ENCODE measurements around the gene GPR148. TPM values are rescaled to one million over a fixed set of nuclear protein-coding genes. Genes with fewer than 3 reads are reported as not detected.

The GPR148 gene
- total RNA-seq, 1 experiment from 2014 or later = not detected

DNA sequence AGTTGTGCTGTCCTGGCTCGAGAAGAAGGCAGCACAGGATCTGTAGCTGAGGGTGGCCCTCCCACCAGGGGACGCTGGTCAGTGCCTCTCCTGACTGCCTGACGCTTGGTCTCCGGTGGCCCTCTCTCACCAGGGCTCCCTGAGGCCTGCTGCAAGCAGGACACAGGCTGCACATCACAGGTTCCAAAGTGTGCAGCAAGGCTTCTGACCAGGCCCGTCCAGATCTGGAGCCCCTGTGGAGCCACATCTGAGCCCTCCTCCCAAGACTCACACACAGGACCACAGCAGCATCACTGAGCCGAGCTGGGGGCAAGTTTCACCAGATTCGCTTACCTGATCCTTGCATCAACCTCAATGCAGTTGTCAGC is 38.5 kb downstream of the GPR148 start:
- no peak overlapping the region for H2BK12ac ChIP-seq (ENCODE audit: insufficient read length, low read depth, low read length)
- H3K4me1 ChIP-seq (ENCODE audit: insufficient read depth, low read length) = no peaks in the 10 kb centered on the region
- H2BK15ac ChIP-seq (ENCODE audit: low read depth, low read length) = no peak overlapping the region
- H3K9ac ChIP-seq (ENCODE audit: extremely low read depth, insufficient read length, low read length) = no peak overlapping the region
- H2BK5ac ChIP-seq (ENCODE audit: insufficient read length, low read length) = no peak overlapping the region
- H3K27me3 ChIP-seq (ENCODE audit: insufficient read depth, low read length) = no peaks in the 10 kb centered on the region
- H3K14ac ChIP-seq (ENCODE audit: insufficient read depth, low read length) = no peak overlapping the region
- H3K4me2 ChIP-seq (ENCODE audit: insufficient read depth, insufficient read length, low read length) = no peak overlapping the region
- no peak overlapping the region for H3K27ac Mint-ChIP-seq
- H4K5ac ChIP-seq (ENCODE audit: insufficient read length, low read depth, low read length) = no peak overlapping the region
- H4K20me1 ChIP-seq (ENCODE audit: control insufficient read depth, insufficient read depth, insufficient read length) = no peaks in the 10 kb centered on the region
- H2BK20ac ChIP-seq (ENCODE audit: low read depth, low read length, poor library complexity, severe bottlenecking) = no peak overlapping the region
- no peaks in the 10 kb centered on the region for H3K79me2 ChIP-seq (ENCODE audit: insufficient read depth, low read length)
- H2BK120ac ChIP-seq (ENCODE audit: low read depth, low read length, poor library complexity, severe bottlenecking) = no peak overlapping the region
- H3T11ph ChIP-seq (ENCODE audit: low read length) = no peak overlapping the region
- H3K4me1 Mint-ChIP-seq = peaks cover 0 to 6% of the 10 kb centered on the region in 2 experiments; a peak in 3 of 4 replicates
- WGBS (ENCODE audit: extremely low coverage, insufficient read length, low lambda C conversion rate) = no CpG with 5 or more reads among the region's 7 CpGs
- no peak overlapping the region for H3K4ac ChIP-seq (ENCODE audit: low read depth, low read length)
- H4K91ac ChIP-seq (ENCODE audit: insufficient read length, low read depth, low read length) = no peak overlapping the region
- H3K9me3 Mint-ChIP-seq = peaks cover 2 to 4% of the 10 kb centered on the region in 2 experiments; a peak in 3 of 5 replicates
- no peaks in the 10 kb centered on the region for H3K23me2 ChIP-seq (ENCODE audit: insufficient read length, low read depth, low read length, poor library complexity, severe bottlenecking)
- H3K36me3 Mint-ChIP-seq (ENCODE audit: insufficient read depth in 1 of 3, low read depth in 3 of 3) = no peaks in the 10 kb centered on the region; a peak in 1 of 7 replicates
- H2AK5ac ChIP-seq (ENCODE audit: insufficient read length, low read length) = no peak overlapping the region
- no peak overlapping the region for H3K4me3 Mint-ChIP-seq
- DNase-seq = no peak
- TF ChIP-seq, protein P1, sequence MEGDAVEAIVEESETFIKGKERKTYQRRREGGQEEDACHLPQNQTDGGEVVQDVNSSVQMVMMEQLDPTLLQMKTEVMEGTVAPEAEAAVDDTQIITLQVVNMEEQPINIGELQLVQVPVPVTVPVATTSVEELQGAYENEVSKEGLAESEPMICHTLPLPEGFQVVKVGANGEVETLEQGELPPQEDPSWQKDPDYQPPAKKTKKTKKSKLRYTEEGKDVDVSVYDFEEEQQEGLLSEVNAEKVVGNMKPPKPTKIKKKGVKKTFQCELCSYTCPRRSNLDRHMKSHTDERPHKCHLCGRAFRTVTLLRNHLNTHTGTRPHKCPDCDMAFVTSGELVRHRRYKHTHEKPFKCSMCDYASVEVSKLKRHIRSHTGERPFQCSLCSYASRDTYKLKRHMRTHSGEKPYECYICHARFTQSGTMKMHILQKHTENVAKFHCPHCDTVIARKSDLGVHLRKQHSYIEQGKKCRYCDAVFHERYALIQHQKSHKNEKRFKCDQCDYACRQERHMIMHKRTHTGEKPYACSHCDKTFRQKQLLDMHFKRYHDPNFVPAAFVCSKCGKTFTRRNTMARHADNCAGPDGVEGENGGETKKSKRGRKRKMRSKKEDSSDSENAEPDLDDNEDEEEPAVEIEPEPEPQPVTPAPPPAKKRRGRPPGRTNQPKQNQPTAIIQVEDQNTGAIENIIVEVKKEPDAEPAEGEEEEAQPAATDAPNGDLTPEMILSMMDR (conservative IDR thresholded peaks at IDR 0.05) = peak; percentile 34; the same call in 1 of the 3 replicates
- H3K27me3 Mint-ChIP-seq (ENCODE audit: low read depth) = no peaks in the 10 kb centered on the region
- H3K9me3 ChIP-seq (ENCODE audit: control insufficient read depth, low read depth, low read length) = no peaks in the 10 kb centered on the region
- no peaks in the 10 kb centered on the region for H3K79me1 ChIP-seq (ENCODE audit: insufficient read depth, low read depth, low read length, poor library complexity, severe bottlenecking)
- H4K8ac ChIP-seq (replicated peaks; ENCODE audit: insufficient read length, low read depth, low read length) = no peak overlapping the region
- no peak overlapping the region for H3K18ac ChIP-seq (ENCODE audit: insufficient read length, low read depth, low read length)
- no peak overlapping the region for H3K27ac ChIP-seq (ENCODE audit: insufficient read length, low read depth, low read length)
- no peak overlapping the region for H3K23ac ChIP-seq (ENCODE audit: insufficient read length, low read depth, low read length)
- H2AFZ ChIP-seq (ENCODE audit: low read length) = no peak overlapping the region
- H3K56ac ChIP-seq (ENCODE audit: insufficient read length, low read depth, low read length) = no peak overlapping the region

All from H9 (cell line).